Astrocyte of the spinal cord (primary cell): ENCODE results near the gene RDH13.

Source experiments
- DNase-seq: peaks from one replicate; pipeline ENCODE4 v3.0.0; 2011; ENCODE audit warnings: low read depth, low spot score
- H3K4me3 ChIP-seq: 2 replicates; pipeline ENCODE4 v1.5.1; 2011; ENCODE audit warnings: low read depth, mild to moderate bottlenecking, low read length, moderate library complexity
- in situ Hi-C: cut with HindIII; loops from 2 replicates; pipeline ENCODE4 v1.10.0; 2017; ENCODE audit warnings: low sequenced_read_pairs
- TF ChIP-seq, protein P1 (sequence below): IDR thresholded peaks from 2 replicates; pipeline ENCODE4 v1.5.1; 2012; ENCODE audit warnings: low read depth, mild to moderate bottlenecking, low read length, inconsistent platforms

RDH13 gene

DNA sequence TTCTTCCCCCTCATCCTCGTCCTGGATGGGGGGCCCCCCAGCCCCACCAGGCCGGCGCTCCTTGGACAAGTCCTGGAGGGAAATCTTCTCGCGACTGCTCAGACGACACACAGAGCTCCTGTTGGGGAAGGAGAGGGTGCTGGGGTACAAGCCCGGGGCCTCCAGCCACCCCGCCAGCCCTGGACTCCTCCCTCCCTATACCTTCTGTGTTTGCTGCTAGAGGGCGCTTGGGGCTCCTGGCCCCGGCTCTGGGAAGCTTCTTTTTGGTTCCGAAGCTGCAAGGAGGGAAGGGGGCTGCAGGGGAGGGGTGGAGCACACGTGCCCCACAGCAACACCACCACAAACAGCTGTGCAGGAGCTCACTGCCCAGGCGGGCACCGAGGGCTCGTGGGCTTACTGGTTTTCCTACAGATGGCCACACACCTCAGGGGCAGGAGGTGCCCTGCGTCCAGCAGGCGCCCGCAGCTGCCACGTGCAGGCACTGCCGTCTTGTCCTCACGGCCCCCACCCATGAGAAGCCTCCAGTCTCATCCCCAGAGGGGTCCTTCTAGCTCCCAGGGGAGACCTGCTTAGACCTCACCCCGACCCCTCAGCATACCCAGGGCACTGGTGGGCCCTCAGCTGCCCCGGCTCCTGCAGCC, 33.2 kb upstream of the RDH13 start:
- in situ Hi-C loops, result no loop called here
- H3K4me3 ChIP-seq, result no peak overlapping the region
- no peak for DNase-seq
- TF ChIP-seq, protein P1, sequence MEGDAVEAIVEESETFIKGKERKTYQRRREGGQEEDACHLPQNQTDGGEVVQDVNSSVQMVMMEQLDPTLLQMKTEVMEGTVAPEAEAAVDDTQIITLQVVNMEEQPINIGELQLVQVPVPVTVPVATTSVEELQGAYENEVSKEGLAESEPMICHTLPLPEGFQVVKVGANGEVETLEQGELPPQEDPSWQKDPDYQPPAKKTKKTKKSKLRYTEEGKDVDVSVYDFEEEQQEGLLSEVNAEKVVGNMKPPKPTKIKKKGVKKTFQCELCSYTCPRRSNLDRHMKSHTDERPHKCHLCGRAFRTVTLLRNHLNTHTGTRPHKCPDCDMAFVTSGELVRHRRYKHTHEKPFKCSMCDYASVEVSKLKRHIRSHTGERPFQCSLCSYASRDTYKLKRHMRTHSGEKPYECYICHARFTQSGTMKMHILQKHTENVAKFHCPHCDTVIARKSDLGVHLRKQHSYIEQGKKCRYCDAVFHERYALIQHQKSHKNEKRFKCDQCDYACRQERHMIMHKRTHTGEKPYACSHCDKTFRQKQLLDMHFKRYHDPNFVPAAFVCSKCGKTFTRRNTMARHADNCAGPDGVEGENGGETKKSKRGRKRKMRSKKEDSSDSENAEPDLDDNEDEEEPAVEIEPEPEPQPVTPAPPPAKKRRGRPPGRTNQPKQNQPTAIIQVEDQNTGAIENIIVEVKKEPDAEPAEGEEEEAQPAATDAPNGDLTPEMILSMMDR, result no peak

DNA sequence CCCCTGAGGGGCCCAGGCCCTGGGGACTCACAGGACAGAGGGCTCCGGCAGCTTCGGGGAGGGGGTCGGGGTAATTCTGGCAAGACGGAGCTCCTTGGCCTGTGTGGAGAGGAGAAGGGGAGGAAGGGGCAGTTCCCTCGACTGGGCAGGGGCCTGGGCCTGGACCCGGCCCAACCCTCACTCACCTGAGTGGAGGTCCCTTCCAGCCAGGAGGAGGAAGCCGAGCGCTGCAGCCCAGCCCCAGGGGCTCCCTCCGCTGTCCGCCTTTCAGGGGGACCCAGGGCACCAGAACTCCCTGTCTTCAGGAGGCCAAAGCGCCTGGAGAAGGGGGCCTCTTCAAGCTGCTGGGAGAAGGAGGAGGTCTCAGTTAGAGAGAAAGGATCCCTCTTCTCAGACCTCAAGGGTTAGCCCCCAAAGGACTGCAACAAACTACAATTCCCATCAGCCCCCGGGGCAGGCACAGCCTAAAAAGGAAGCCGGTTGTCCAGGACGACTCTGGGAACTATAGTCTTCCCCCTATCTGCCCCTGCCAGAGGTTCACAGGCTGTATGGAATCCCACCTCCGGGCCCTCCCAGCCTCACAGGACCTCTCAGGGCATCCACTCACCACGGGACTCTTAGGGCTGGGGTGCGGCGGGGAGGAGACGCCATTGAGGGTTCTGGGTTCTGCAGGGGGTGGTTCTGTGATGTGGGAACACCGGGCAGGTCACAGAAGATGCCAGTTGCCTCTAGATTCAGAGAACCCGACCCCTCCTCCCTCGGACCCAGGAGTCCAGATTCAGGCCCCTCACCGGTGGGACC, 32.5 kb upstream of the RDH13 start:
- in situ Hi-C loops, result no loop called here
- TF ChIP-seq, protein P1, result no peak
- H3K4me3 ChIP-seq, result no peak overlapping the region
- no peak for DNase-seq

GRCh38 chr19:55094456-55095259, 31.7 kb upstream of the RDH13 start:
- TF ChIP-seq, protein P1, result no peak
- no peak for DNase-seq

GRCh38 chr19:55092423-55093318, 29.7 kb upstream of the RDH13 start:
- H3K4me3 ChIP-seq, result no peak overlapping the region
- no peak for DNase-seq
- in situ Hi-C loops, result no loop called here
- TF ChIP-seq, protein P1, result no peak

More at GRCh38 chr19:55094456-55095259, 31.7 kb upstream of the RDH13 start:
- no peak overlapping the region for H3K4me3 ChIP-seq
- in situ Hi-C loops, result no loop called here

GRCh38 chr19:55091955-55092354, 29.0 kb upstream of the RDH13 start:
- no peak overlapping the region for H3K4me3 ChIP-seq
- DNase-seq, result no peak
- in situ Hi-C loops, result no loop called here
- TF ChIP-seq, protein P1, result no peak
